GM21529 (cell line): ENCODE results near the gene MDGA2.
"Not testable (repeated sequence)": the region's sequence is repeated elsewhere in the genome, so short reads cannot be mapped to it uniquely, and the experiment has no call there.

Experiments used
- ATAC-seq: cut with Tn5 transposase; IDR thresholded peaks from one replicate; pipeline ENCODE4 v1.9.1; 2021; ENCODE audit not compliant: unreplicated experiment

Gene MDGA2

DNA sequence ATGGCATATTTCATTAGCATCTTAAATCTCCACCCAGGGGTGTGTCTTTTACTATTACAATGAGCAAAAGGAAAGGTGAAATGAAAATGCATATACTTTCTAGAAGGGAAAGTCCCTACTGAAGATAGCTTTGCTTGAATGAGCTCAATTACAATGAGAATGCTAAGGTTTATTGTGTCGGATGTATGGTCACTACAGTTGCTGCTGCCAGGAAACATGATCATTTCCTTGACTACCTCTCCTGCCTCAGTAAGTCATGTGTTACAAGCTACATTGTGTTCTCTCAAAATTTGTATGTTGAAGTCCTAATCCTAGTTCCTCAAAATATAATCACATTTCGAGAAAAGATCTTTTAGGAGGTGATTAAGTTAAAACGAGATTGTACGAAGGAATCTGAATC is 322.2 kb downstream of the MDGA2 start:
- ATAC-seq: no peak

DNA sequence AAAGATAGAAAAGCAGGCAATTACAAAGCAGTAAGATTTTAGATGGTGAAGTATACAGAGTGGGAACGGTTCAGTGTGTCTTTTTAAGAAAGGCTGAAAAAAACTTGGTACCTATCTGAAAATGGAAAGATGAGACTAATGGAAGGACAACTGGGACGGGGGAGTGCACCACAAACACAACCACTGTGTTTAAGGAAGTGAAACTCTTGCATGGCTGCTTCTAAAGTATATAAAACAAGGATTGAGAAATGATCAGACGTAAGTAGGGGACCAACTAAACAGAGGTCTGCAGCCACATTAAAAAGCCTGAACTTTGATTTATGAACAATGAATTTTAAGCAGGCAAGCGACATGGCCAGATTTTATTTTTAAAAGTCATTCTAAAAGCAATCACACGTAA is 328.6 kb downstream of the MDGA2 start:
- ATAC-seq: no peak

DNA sequence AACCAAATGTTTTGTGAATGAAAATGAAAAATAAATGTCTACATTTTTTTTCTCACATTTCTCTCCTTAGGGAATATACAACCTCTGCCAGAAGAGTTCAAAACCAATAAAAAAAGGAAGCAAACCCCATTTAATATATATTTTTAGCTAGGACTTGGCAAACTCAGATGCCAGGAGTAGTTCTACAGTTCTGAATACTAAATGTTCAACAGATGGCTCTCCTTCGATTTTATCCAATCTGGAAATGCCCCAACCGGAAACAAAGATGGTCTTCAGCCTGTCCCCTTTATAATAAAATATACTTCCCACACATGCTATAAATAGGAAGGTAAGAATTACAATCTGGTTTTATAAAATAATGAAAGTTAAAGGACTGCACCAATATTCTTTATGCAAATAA is 330.4 kb downstream of the MDGA2 start:
- no peak for ATAC-seq

DNA sequence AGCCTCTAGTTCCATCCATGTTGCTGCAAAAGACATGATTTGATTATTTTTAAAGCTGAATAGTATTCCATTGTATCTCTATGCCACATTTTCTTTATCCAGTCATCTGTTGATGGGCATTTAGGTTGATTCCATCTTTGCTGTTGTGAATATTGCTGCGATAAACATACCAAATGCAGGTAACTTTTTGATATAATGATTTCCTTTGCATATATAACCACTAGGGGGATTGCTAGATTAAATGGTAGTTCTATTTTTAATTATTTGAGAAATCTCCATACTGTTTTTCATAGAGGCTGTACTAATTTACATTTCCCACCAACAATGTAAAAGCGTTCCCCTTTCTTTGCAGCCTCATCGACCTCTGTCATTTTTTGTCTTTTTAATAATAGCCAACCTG is 342.5 kb downstream of the MDGA2 start:
- ATAC-seq: no peak

DNA sequence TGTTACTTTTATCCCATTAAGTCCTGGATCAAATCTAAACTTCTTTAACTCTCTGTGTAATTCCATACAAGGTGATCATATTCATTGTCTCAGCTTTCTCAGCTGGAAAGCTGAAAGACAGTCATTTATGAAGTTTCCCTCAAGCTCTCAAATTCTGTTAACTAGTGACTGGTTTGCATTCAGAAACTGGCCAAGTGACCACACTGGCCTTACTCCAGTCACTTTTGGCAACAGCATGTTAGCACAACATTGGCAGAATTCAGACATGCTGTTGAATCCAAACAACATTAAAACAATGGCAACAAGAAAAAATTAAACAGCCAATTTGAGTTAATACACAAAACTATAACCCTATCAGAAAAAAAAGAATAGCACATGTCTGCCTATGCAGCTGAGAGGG is 343.3 kb downstream of the MDGA2 start:
- ATAC-seq: no peak

DNA sequence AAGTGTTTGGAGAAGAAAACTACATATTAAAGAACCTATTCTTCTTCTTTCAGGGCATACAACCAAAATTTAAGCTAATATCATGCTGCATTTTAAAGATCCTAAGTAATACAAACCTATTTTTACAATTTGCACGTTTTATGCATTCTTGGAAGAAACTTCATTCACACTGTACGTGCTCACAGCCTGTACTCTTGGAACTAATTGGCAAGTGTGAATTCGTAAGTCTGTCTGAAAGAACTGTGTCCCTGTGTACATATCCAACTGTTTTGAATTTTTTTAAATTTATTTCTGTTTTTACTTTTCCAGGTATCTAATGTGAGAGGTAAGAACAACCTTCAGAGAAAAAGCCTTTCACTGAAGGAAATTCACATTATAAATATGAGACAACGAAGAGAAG is 347.0 kb downstream of the MDGA2 start:
- ATAC-seq: no peak

DNA sequence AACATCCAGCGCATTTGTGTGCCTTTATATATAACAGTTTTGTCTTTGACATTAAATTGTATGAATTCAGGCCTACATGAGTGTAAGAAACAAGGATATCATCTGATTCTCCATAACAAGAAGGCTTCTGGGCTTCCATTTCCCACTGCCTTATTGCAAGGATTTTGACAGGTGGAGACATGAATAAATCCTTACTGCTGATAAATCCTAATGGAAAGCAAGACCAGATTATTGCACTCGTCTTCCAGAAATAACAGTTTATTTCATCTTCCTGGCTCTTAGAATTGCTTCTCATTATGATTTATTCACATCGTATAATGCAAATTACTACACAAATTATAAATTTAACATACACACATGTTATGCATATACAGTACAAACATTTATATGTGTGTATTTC is 348.1 kb downstream of the MDGA2 start:
- no peak for ATAC-seq

DNA sequence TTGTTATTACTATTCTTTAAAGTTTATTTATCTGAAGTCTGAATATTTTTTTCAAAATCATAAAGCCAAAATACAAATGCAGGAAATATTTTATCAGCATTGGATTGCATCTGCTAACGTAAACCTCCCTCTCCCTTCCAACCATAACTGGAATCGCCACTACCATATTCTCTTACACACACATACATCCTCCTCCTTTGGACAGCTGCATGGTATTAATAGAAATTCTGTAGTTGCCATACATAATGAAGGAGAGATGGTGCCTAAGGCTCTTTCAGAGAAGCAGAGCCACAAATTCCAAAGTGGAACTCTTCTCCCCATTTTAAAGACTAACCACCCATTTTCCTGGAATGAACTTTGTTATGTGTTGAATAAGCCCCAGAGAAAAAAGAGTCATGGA is 352.7 kb downstream of the MDGA2 start:
- no peak for ATAC-seq

DNA sequence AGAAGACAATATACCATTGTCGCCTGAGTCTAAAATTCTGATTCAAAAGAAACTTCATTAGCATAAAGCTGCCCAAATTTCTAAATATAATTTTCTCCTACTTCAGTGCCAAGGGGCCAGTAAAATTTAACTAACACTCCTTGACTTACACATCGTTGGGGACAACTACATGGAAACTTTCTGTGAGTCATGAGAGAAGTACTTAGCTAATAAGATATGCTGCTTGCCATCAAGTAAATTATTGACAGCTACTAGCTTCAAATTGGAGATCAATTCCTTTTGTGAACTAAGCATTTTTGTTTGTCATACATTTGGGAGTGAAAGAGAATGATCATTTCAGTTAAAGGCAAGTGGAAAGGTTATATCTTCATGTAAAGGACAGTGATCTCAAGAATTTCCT is 373.3 kb downstream of the MDGA2 start:
- no peak for ATAC-seq

DNA sequence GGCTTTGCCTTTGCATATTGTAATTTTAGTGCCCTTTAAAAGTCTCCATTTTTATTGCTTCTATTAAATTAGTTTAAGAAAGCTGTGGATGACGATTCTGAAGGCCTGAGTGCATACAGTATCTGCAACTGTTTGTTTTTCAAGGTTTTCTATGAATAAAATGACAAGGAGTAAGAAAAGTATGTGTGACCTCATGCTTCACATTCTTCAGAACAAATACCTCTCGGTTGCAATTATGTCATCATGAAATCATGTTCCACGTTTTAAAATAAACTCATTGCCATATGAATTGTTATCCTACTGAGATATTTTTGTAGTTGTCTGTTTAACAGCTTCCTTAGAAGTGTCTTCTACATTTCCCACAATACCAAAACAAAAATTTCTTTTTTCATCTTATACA is 374.6 kb downstream of the MDGA2 start:
- no peak for ATAC-seq

DNA sequence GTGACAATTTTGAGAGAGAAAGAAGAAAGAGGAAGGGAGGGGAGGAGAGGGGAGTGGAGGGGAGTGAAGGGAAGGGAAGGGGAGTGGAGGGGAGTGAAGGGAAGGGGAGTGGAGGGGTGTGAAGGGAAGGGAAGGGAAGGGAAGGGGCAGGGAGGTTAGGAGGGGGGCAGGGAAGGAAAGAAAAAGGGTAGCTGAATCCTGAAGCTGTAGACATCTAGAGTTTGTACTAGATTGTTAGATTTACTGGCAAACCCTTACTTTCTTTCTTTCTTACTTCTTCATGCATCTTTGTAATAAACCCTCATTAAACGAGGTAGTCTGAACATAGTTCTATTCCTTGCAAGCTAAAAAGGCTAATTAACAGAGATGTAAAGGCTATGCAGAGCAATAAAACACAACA is 378.0 kb downstream of the MDGA2 start:
- ATAC-seq: no peak

DNA sequence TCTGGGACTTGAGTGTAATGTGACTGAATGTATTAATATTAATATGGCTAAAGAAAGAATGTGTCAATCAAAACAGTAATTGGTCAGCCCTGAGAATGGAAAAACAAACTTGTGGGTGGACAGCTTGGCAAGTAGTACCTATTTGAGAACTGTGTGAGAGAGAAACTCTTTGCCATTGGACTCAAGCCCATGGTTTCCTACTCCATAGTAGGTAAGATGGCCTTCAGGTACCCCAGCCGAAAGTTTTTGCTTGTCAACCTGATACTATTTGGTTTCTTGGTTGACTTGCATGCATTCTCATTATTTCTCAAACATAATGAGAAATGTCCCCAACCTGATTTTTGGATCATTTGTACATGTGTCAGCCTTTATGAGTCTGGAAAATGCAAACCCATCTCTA is 391.1 kb downstream of the MDGA2 start:
- no peak for ATAC-seq

DNA sequence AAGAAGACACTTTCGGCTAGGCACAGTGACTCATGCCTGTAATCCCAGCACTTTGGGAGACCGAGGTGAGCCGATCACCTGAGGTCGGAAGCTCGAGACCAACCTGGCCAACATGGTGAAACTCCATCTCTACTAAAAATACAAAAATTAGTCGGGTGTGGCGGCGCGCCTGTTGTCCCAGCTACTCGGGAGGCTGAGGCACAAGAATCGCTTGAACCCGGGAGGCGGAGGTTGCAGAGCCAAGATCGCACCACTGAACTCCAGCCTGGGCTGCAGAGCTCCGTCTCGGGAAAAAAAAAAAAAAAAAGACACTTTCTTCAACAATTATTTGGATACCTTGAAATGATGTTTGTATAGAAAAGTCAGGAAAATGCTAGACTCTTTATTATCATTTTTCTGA is 393.6 kb downstream of the MDGA2 start:
- ATAC-seq: not testable (repeated sequence)

DNA sequence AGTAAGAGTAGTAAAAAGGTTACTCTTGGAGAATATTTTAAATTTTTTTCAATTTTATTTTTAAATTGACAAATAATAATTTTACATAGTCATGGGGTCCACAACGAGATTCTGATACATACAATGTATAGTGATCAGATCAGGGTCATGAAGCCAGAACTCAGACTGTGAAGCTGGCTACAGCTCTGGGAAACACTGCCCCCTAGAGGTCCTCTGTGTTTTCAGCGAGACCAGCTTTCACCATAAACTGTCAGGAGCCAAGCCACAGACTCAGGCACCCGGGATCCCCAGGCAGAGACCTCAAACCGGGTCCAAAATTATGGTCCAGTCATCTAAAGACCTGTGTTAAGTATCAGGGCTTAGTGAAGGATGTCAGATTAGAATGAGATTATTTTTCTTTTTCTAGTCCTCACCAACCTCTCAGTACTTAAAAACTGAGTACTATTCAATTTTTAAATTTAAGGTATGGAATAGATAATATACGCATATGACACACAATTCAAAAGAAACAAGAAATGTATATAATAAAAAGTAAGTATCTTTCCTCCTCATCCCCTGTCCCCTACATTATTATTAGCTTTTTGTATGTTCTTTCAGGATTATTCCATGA is 397.1 kb downstream of the MDGA2 start:
- ATAC-seq: peak; percentile 70

DNA sequence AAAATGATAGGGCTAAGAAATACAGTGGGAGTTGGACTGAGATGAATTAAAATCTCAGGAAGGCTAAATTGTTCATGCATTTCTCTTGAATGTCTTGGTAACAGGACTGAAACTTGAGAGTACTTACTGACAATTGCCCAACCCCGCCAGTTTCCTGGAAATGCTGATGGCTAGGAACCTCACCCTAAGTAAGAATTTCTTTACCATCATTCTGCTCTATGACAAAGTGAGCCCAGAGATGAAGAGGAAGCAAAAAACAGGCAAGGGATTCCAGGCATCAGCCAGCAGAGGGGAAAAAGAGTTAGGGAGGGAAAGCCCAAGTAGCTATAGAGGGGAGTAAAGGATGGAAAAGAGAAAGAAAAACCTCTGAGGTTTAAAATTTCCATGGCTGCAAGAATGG is 397.7 kb downstream of the MDGA2 start:
- no peak for ATAC-seq

DNA sequence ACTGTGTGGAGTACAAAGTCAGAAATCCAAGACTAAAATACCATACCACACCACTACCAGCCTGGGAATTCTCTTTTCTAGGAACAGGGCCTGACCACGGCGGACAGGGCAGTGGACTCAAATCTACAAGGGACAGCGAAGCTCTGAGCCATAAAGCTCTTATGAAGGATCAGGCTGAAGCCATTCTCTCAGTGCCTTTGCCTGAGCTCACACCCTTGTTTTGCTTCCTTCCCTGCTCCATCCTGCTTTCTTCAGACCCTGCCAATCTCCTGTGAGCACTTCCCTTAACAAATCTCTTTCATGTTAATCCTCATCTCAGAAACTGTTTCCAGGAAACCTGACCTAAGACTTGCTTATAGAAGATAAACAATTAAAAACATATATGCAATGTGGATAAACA is 398.5 kb downstream of the MDGA2 start:
- ATAC-seq: no peak

DNA sequence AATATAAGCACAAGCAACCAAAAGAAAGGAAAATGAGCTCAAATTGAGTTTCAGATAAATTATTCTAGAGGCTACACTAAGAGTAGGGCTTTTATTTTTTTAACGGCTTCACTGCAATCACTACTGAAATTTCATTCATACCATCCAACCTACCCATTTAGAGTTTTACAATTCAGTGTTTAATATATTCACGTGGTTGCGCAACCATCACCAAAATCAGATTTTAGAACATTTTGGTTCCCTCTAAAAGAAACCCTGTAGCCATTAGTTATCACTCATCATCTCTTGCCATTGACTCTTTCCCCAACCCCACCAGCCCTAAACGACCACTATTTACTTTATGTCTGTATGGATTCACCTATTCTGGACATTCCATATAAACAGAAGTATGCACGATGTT is 401.5 kb downstream of the MDGA2 start:
- no peak for ATAC-seq

DNA sequence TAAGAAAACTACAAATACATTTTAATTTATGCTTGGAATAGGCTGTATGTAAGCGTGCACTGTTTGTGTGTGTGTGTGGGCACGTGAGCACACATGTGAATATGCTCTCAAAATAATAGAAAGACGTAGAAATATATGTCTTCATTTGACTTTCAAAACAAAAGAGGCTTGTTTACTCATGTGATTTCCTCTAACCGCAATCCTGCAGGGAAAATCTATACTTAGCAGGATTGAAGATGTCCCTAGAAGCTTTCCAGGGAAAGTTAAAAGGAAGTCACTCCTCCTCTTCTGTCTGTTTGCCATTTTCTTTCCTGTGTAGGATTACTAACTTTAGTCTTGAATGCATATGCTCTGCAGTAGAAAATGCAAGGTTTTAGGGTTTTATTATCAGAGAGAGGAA is 404.7 kb downstream of the MDGA2 start:
- ATAC-seq: no peak

DNA sequence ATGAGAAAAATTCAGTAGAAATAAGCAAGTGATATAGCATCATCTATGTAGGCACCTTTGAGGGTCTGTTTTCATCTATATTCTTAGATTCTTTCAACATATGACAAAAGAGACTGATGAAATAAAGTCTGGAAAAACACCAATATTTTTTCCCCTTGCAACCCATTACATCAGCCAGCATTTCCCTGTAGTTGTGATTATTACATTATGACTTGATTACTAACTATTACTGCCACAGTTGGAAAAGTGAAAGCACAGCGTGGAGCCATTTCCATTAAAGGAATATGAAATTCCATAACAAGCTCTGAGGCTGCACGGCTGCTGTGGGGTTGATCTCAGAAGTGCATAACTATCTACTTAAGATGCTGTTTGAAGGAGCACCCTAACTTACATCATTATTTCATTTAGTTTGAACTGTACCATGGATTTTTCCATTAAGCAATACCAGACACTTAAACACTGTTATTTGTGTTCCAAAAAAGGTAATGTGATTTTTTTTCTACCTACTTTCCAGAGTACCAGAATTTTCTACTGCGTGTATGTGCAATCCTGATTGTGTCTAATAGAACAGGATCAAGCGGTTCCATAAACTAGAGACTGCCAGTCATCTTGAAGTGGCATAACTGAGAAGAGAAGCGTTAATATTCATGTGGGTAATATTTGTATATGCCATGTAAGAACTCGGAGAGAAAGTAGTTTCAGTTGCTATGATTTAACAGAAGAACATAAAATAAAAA is 405.5 kb downstream of the MDGA2 start:
- no peak for ATAC-seq

DNA sequence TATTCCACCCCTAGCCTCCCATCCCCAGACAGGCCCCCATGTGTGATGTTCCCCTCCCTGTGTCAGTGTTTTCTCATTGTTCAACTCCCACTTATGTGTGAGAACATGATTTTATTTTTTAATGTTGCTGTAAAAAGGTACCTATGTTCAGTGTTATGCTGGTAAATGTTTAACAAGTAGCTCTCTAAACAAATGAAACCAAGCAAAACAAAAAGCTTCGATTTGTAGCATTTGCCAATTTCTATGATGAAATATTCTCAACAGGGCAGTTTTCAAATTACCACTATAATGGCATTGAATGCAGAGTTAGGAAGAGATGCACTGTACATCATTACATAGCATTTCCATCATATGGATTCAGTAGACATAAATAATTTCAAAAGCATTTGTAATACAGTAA is 410.6 kb downstream of the MDGA2 start:
- no peak for ATAC-seq

DNA sequence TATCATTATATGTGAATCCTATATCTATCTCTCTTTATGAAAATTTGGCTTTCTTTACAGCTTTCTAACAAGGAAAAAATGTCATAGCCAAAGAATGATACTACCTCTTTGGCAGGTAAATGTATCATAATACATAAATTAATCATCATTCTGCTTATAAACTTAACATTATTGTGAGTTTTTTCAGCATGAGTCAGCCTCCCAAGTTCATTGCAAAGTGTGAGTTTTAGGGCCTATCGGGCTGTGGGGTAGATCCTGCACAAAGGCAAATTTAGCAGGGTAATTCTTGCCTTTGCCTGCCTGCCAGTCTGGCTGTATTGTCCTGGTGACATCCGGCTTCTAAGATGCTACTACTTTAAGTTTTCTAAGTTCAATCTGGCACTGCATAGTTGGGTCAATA is 412.6 kb downstream of the MDGA2 start:
- no peak for ATAC-seq

DNA sequence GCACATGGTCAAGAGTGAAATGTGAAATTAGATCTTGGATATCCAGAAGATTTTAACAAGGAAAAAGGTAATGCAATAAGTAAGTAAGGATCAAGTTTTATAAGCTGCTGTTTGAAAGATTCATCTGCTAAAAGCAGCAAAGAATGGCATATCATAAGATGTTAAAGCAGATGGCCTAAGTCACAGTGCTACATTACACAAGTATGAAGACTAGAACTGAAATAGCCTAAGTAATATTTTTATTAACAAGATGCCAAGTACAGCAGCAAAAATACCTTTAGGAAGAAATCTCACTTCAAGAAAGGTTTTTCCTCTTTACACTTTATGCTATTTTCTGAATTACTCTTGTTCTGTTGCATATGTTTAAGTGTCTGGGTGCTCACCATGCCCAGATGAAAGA is 414.1 kb downstream of the MDGA2 start:
- ATAC-seq: no peak

DNA sequence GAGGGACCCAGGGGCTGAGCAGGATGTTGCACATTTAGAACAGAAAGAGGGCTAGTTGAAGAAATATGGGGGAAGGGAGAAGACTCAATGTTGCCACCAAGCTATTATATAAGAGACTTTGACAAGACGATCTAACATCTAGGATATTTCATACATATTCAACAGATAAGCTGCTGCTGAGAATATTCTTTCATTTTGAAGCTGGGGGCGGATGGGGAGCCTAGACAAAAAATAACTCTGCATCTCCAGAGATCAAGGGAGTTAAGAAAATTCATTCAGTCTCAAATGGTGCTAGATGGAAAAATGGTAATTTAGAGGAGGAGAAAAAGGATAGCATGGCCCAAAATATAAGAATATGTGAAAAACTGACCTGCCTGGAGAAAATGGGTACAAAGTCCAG is 415.6 kb downstream of the MDGA2 start:
- ATAC-seq: no peak
